Hepatic stellate cell (primary cell): ENCODE data around the gene INSIG1.
A peak's percentile ranks its signal among the peaks of the same experiment; 100 is the strongest.

Experiments
- DNase-seq: peaks from one replicate; pipeline ENCODE4 v3.0.0; 2011; ENCODE audit warnings: low spot score

INSIG1 gene

GRCh38 chr7:155327590-155328320, 30.1 kb downstream of the INSIG1 start:
- DNase-seq = no peak

DNA sequence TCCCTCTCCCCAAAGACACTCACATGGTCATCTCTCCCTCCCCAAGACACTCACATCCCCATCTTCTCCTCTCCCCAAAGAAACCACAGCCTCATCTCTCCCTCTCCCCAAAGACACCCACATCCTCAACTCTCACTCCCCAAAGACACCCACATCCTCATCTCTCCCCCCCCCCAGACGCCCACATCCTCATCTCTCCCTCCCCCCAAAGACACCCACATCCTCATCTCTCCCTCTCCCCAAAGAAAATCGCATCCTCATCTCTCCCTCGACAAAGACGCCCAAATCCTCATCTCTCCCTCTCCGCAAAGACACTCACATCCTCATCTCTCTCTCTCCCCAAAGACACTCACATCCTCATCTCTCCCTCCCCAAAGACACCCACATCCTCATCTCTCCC, 31.5 kb downstream of the INSIG1 start:
- no peak for DNase-seq

DNA sequence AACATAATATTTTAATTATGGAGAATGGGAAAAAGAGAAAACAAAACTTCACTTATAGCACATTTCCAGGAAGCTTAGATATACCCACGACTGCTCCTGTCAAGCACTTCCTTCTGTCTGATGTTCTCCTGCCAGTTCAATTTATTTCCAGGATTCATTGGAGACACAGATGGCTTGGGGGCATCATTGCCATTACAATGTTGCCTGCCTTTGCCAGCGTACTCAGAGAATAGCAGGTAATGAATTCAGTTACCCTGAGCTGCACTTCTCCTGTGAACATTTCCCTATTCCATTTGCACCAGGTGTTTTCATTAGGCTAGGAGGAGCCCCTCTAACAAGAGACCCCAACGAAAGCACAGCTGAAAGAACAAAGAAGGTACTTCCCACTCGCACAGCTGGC, 33.7 kb downstream of the INSIG1 start:
- no peak for DNase-seq

GRCh38 chr7:155333346-155334234, 35.9 kb downstream of the INSIG1 start:
- DNase-seq = no peak

- DNase-seq = no peak
Observed at GRCh38 chr7:155336812-155337602, 39.3 kb downstream of the INSIG1 start.

GRCh38 chr7:155337946-155338631, 40.4 kb downstream of the INSIG1 start:
- DNase-seq = no peak

DNA sequence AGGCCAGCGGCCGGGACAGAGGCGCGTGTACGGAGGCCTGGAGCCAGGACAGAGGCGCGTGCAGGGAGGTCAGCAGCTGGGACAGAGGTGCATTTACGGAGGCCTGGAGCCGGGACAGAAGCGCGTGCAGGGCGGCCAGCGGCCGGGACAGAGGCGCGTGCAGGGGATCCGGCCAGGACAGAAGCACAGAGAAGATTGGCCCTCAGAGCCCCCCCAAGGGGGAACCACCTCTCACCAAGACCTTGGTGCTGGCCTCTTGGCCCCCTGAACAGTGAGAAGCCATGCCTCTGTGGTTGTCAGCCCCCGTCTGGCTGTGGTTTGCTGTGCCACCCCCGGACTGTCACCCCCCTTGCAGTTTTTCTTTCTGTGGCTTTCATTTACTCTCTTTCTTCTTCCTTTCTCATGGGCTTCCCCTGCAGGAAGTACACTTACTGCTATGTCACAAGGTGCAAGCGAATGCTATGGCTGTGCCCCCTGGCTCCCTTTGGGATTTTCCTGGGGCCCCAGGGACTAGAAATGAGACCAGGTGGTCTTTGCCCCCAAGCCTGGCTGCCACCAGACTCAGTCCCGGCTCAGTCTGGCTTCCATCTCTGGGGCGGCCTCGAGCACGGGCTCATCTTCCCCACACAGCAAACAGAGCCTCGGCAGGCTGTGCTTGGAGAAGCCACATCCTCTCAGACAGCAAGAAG, 41.1 kb downstream of the INSIG1 start:
- DNase-seq = no peak

DNA sequence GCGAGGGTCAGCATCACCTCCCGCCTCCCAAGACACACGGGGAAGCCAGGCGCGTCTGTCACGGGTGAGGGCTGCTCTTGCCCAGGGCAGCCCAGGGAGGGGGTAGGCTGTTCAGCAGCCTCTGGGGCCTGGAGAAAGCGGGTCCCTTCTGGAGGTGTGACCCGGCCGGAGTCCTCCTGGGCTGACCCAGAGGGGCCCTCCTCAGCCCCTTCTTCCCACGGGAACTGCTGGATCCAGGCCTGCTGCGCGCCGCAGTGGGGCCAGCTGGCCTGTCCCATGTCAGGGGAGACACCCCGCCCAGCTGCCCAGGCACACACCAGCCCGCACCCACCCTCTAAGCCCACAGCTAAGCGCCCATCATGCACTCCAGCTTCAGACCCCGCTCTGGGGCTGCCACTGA, 41.8 kb downstream of the INSIG1 start:
- no peak for DNase-seq

- no peak for DNase-seq
Observed at GRCh38 chr7:155340071-155340531, 42.4 kb downstream of the INSIG1 start.

GRCh38 chr7:155340721-155341120, 43.0 kb downstream of the INSIG1 start:
- no peak for DNase-seq

DNA sequence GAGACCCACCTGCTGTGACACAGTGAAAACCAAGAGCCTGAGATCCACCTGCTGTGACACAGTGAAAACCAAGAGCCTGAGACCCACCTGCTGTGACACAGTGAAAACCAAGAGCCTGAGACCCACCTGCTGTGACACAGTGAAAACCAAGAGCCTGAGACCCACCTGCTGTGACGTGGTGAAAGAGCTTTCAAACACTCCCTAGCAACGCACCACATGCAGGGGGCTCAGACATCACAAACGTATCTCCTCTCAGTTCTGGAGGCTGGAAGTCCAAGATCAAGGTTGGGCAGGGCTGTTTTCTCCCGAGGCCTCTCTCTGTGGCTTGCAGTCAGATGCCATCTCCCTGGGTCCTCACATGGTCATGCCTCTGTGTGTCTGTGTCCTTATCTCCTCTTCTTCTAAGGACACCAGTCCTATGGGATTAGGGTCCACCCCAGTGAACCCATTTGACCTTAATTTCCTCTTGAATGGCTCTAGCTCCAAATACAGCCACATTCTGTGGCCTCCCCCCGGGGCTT, 43.8 kb downstream of the INSIG1 start:
- DNase-seq = no peak

GRCh38 chr7:155342313-155342712, 44.6 kb downstream of the INSIG1 start:
- DNase-seq = no peak

- DNase-seq = no peak
Observed at GRCh38 chr7:155343150-155343549, 45.5 kb downstream of the INSIG1 start.

- no peak for DNase-seq
Observed at GRCh38 chr7:155343661-155344121, 46.0 kb downstream of the INSIG1 start.

GRCh38 chr7:155344270-155344617, 46.6 kb downstream of the INSIG1 start:
- no peak for DNase-seq

- DNase-seq = peak; percentile 86
Observed at GRCh38 chr7:155344618-155345433, 47.1 kb downstream of the INSIG1 start.

DNA sequence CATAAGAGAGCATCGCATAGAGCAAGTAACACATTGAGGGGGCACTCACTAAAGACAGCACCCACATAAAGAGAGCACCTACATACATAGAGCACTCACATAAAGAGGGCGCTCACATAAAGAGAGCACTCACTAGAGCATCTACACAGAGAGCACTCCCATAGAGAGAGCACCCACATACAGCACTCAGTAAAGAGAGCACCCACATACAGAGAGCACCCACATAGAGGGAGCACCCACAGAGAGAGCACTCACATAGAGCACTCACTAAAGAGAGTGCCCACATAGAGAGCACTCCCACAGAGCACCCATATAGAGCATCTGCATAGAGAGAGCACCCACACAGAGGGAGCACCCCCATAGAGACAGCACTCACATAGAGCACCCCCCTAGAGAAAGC, 47.8 kb downstream of the INSIG1 start:
- no peak for DNase-seq

DNA sequence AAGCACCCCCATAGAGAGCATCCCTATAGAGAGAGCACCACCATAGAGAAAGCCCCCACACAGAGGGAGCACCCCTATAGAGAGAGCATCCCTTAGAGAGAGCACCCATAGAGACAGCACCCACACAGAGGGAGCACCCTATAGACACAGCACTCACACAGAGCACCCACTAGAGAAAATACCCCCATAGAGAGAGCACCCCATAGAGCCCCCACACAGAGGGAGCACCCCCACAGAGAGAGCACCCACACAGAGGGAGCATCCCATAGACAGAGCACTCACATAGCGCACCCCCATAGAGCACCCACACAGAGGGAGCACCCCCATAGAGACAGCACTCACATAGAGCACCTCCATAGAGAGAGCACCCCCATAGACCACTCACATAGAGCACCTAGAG, 48.6 kb downstream of the INSIG1 start:
- no peak for DNase-seq

- DNase-seq = no peak
Observed at GRCh38 chr7:155348806-155349205, 51.1 kb downstream of the INSIG1 start.
